ENCODE data around the gene SGMS1.

DNA sequence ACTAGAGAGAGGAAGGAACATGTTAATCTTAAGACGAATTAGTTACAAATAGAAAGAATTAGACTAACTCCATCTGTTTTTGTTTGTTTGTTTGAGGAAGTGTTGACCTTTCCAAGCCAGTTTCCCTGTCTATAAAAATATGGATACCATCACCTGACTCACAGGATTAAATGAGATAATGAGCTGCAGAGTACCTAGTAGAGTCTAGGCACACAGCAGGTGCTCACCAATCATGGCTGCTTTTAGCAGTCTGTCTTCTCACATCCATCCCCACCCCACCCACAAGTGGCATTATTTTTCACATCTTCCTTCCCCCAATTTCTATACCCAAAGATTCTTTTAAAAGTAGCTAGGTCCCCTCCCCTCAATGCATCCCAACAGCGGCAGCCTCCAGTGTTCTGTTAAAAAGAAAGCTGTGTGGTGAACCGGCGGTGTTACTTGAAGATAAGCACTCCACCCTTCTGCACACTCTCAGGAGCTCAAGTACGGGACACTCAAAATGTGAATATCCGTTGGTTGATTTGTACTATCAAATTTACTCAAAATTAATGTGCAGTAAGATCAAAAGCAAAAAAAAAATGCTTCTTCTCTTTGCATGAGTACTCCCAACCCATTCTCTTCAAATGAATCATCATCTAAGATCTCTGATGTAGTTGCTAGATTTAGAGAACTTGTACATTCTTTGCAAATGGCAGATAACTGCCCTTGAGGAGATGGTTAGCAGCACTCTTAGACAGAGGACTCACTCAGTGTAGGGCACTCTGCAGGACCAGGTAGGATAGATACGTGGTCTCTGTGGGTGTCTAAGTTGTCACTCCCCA is 227.1 kb downstream of the SGMS1 start:
- no peak for TF ChIP-seq POLR2A (IDR thresholded peaks at IDR 0.05)
- TF ChIP-seq, protein P1, sequence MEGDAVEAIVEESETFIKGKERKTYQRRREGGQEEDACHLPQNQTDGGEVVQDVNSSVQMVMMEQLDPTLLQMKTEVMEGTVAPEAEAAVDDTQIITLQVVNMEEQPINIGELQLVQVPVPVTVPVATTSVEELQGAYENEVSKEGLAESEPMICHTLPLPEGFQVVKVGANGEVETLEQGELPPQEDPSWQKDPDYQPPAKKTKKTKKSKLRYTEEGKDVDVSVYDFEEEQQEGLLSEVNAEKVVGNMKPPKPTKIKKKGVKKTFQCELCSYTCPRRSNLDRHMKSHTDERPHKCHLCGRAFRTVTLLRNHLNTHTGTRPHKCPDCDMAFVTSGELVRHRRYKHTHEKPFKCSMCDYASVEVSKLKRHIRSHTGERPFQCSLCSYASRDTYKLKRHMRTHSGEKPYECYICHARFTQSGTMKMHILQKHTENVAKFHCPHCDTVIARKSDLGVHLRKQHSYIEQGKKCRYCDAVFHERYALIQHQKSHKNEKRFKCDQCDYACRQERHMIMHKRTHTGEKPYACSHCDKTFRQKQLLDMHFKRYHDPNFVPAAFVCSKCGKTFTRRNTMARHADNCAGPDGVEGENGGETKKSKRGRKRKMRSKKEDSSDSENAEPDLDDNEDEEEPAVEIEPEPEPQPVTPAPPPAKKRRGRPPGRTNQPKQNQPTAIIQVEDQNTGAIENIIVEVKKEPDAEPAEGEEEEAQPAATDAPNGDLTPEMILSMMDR (IDR thresholded peaks at IDR 0.05): no peak
